ENCODE data around the gene TRIM15. TPM values are rescaled to one million over a fixed set of nuclear protein-coding genes. Genes with fewer than 3 reads are reported as not detected.
"Not testable (repeated sequence)": the region's sequence is repeated elsewhere in the genome, so short reads cannot be mapped to it uniquely, and the experiment has no call there.

TRIM15 gene
- not detected in 2 replicates for total RNA-seq (2014; rRNA removed; shearing (Covaris generic))

DNA sequence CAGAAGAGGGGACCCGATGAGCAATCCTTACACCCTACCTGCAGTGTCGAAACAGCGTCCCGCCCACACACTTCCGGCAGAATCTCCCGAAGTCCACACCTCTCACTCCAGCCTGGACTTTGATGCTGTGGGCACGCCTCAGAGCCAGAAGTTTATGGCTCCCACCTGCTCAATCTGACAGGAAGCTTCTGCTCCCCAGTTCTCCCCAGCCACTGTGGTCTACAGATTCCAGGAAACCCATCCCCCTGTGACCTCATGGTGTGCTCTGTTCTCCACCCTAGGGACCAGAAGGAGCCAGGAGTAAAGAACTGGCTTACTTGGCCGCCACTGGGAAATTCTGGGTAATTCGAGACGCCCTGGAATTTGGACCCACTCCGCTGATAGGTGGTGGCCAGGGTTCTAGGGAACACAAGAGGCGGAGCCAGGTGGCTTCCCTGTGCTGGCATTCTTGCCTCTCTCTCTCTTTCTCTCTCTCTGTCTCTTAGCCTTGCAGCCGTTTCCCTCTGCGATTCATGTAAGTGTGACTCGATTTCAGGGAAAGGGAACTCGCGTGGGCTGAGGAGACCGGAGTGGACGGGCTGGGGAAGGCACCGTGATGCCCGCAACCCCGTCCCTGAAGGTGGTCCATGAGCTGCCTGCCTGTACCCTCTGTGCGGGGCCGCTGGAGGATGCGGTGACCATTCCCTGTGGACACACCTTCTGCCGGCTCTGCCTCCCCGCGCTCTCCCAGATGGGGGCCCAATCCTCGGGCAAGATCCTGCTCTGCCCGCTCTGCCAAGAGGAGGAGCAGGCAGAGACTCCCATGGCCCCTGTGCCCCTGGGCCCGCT, at the start of gene TRIM15:
TRIM15 (plus strand) TSS at position 457 of the 828 bp plus-strand sequence; CDS start at position 596, 139 bp downstream.
- DNase-seq (ENCODE audit: low spot score): no peak

DNA sequence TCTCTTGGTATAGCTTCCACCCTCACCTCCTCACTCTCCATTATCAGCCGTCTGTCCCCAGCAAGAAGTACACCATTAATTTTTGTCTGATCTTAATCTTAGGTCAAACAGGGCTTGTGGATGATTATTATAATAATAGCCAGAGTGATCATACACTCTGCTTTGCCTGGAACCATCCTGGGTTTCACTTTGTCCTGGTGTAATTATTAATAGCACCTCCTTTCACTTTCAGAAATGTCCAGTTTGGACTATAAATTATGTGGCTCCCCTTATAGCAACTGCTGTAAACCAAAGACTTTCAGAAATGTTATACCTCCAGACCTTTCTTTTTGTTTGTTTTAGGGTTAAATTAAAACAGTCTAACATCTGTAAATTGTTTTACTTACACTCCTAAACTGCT, 49.5 kb upstream of the TRIM15 start:
- DNase-seq (ENCODE audit: low spot score): no peak

DNA sequence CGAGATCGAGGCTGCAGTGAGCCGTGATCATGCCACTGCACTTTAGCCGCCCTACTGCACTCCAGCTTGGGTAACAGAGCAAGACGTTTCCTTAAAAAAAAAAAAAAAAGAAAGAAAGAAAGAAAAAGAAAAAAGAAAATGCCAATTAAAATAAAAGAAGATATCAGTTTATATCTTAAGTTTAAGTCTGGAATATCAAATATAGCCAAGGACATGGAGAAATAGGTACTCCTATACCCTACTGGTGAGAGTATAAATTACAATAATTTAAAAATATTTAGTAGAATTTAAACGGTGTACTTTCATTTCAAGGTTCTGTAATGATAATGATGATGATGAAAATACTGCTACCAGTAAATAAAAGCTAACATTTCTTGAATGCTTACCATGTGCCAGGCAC, 46.6 kb upstream of the TRIM15 start:
- DNase-seq (ENCODE audit: low spot score): no peak

DNA sequence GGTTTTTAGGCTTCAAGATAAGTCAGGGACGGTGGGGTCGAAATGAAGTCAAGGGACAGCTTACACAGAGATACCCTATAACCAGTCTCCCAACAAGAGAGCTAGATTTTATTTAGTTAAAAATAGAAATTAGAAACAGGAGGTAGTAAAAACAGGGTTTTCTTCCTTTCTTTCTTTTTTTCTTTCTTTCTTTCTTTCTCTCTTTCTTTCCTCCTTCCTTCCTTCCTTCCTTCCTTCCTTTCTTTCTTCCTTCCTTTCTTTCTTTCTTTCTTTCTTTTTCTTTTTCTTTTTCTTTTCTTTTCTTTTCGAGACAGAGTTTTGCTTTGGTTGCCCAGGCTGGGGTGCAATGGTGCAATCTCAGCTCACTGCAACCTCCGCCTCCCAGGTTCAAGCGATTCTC, 44.7 kb upstream of the TRIM15 start:
- not testable (repeated sequence) for DNase-seq (ENCODE audit: low spot score)

DNA sequence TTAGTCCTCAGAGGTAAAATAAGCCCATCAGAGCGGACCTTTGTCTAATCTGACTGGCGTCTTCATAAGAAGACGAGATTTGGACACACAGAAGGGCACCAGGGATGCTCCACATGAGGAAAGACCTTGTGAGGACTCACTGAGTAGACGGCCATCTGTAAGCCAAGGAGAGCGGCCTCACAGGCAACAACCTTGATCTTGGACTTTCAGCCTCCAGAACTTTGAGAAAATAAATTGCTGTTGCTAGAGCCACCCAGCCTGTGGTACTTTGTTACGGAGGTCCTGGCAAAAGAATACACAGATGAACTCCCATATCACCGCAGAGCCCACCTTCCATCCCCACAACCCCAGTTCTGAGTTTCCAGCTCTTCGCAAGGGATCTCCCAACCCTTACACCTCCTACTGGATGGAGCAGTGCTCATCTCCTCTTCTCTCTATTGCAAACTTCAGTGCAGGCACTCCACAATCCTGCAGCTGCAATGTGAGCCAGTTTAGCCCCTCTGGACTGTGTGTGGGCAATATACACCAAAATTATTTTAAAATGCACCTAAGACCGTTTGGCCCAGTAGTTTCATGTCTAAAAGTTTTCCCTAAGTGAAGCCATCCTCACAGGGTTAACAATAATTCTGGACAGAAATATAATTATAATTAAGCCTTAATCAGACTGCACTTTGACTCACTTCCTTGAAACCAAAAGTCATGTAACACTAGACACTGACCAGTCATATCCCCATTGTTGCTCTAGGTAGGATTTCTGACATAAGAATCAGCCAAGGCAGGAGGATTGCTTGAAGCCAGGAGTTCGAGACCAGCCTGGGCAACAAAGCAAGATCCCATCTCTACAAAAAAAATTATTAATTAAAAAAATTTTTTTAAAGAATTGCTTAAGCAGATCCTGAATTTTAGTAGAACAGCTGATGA, 41.6 kb upstream of the TRIM15 start:
- DNase-seq (ENCODE audit: low spot score): no peak

DNA sequence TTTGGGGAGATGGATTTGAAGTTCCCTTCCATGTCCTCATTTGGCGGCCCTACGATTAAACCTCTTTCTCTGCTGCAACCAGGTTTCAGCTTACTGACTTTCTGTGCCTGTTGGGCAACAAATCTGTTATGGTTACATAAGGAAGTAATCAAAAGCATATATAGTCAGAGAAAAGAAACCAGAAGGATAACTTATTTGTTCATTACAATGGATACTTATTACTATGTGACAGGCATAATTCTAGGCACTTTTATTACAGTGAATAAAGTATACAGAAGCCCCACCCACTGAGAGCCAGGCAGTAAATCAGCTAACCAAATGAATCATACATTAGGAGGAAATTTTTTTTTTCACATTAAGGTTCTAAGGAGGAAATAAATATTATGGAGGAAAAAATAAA, 40.8 kb upstream of the TRIM15 start:
- no peak for DNase-seq (ENCODE audit: low spot score)

DNA sequence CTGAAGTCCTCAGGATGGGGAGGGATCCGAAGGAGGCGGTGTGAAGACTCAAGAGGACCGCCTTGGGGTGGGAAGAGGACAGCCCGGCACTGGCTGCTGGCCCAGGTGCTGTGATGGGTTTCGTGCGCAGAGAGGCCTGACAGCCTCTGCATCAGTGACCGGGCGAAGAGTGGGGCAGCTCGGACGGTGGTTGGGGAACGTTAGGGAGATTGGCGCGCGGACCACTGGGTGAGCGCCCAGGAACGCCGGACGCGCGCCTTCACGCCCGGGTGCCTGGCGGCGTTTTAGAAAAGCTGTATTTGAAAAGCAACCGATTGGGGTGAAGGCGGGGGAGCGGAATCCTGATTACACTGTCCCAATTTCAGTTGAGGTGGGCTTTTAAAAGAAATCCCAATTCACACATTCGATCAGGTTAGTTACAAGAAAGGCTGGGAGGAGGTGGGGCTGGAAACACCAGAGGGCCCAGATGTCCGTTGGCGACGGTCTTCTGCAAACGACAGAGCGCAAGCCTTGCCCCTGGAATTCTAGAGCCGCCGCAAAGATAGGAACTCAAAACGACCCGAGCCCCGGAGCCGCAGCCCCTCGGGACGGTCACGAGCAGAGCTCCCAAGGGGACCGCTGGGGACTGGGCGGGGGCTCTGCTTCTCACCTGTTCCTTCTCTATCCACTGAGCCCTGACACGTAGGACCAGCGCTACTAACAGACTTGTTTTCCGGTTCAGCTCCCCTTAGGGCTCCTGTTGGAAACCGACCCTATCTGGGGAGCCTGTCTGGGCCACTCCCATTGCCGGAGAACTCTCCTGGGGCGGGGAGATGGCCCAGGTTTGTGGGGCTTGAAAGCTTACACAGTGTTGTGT, 35.9 kb upstream of the TRIM15 start:
- DNase-seq (ENCODE audit: low spot score): no peak

DNA sequence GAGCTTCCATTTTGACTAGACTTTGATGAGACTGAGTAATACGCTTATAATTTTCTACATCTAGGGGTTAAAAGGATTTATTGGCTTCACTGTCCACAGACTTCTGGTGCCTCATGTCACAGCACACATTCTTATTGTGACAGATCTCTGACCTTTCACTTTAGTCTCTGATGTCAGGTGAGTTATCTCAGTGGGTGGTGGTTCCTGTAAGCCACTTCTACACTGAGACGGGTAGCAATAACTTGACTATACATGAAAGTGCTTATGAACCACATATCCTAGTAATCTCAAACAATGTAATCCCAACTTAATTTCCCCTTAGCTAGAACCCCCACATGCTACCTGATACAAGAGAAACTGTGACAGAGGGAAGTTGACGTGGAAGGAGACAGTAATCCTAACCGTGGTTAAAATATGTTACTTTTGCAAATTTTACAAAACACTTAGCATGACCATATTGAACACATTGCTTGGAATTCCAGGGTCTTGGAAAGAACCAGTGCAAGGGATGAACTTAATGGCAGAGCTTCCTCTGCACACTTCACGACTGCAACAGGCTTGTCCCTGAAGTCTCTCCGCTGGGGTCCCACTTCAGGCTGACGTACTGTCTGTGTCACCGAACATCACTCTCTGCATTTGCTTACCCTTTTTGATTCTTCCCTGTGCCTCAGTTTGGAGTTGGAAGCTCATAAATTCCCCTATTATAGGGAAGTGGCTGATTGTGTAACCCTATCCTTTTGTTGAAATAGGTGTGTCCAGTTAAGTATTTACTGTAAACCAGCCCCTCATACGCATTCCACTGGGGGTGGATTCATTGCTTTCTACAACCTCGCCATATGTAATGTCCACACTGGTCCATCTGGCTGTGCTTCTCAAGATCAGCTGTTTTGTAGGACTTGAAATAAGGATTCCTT, 33.8 kb upstream of the TRIM15 start:
- no peak for DNase-seq (ENCODE audit: low spot score)

DNA sequence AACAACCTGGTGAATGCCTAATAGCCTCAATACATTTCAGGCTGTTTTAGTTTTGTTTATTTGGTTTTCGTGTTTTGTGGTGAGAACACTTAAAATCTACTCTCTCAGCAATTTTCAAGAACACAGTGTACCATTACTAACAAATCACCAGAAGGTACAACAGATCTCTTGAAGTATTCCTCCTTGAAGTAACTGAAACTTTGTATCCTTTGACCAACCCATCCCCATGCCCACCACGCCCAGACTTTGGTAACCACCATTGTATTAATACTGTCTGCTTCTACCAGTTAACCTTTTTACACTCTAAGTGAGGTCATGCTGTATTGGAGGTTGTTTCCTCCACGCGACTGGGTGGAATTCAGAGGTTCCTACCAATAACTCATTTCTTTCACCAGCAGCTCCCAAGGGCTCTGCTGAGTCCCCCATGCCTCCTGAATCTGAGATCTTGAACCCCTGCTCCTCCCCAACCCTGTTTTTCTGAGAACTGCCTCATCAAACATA, 33.1 kb upstream of the TRIM15 start:
- no peak for DNase-seq (ENCODE audit: low spot score)

DNA sequence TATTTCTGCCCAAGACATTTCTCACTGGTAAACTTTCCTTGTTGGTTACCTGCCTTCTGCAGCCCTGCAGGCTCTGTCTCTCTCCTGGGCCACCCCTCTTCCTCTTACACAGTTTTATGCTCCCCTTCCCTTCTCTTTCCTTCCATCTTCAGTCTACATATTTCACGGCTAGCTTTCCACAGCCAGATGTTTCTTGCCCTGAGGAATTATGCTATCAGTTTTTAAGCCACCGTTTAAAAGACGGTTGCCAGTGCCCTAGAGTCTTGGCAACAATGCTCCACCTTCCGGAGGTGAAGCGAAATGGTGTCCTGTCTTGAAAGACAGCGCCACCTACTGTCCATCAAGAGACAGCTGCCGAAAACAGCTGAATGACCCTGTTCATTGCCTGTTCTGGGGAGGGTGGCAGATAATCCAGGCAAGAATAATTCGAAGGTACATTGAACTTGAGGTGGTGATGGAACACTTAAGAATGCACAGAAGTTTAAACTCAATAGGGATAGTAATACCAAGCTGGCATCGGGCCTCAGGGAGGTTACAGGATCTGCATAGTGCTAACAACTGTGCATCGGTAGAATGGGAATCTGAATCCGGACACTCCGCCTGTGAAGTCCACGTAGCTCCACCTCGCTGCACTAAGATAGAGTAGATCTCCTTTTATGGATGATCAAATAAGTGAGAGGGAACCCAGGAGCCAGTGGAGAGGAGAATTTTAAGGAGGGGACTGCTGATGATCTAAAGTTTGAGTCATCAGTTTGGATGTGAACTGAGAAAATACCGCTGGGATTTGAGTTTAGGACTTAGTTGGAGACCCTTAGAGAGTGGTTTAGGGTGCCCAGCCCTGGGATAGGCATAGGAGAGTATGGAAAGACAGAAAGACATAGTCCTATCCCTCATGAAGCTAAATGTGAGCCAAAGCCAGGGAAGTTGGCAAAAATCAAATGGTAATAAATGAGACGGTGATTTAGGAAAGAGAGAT, 32.2 kb upstream of the TRIM15 start:
- DNase-seq (ENCODE audit: low spot score): peak; percentile 68

DNA sequence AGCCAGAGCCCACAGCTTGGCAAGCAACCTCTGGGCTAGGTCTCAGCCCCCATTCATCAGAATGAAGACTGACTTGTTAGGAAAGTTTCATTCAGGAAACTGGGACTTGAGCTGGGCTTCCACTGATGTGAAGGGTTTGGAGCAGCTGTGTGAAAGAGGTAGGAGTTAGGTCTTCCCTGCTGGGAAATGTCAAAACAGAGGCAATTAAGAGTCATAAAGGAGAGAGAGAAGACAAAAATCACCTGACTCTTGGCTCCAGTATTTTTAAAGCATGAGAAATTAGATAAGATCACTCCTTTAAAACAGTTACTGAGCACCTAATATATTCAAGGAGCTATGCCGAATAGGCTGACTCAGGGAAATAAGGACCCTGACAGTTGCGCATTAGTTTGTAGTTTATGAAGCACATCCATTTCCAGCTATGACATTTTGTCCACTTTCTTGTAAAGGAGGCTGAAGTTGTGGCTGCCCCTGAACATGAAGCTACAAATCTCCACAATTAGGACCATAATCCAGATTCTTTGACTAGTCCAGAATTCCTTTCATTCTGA, 31.3 kb upstream of the TRIM15 start:
- no peak for DNase-seq (ENCODE audit: low spot score)

DNA sequence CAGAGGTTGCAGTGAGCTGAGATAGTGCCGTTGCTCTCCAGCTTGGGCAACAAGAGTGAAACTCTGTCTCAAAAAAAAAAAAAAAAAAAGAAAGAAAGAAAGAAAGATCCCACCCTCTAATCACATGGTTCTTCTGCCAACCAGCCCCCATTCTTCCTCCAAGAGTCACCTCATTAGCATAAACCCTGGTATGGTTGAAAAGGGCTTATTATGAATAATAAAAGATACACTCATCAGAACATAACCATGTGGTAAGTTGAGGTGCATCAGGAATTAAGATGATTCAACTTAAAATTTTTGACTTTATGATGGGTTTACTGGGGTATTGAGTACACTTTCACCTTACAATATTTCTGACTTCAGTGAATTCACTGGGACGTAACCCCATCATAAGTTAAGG, 28.2 kb upstream of the TRIM15 start:
- DNase-seq (ENCODE audit: low spot score): no peak

DNA sequence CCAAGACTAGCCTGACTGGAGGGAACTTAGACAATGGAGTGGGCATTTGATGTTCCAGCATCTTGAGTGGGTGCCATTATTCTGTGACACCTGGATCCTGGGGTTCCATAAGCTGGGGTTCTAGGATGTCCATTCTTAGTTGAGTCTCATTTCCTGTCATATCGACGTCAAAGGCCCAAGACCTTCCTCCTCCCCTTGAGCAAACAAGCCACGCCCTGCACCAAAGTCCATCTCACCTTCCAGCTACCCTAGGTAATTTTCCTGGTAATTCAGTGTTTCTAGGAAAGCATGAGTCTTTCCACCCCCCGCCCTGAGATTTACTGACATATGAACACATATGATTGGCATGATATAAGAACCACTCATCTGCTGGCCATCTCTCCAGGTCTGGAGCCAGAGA, 27.6 kb upstream of the TRIM15 start, which contains the start of gene TRIM40:
TRIM40 (plus strand) TSS at position 384 of the 400 bp plus-strand sequence. CDS start 897 bp downstream, outside the sequence.
- DNase-seq (ENCODE audit: low spot score): no peak

DNA sequence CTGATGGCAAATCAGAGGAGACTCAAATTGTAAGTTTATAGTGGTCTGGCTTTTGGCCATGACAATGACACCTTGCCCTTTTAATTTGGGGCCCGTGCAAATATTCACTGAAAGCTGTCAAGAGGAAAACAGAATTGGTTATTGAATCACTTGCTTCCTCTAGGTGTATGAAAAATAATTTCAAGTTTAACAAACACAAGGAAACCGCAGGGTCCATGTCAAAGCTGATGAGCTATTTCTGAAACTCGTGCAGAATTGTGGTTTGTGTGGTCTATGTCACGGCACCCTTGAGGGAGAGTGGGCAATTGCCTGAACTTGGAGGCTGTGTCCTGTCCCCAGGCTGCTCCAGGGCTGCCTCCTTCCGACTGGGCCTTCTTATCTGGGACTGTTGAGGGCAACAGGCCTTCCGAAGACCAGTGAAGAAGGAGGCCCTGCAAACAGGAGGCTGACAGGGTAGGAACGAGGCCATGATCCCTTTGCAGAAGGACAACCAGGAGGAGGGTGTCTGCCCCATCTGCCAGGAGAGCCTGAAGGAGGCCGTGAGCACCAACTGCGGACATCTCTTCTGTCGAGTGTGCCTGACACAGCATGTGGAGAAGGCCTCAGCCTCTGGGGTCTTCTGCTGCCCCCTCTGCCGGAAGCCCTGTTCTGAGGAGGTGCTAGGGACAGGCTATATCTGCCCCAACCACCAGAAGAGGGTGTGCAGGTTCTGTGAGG, 26.6 kb upstream of the TRIM15 start:
- DNase-seq (ENCODE audit: low spot score): no peak

DNA sequence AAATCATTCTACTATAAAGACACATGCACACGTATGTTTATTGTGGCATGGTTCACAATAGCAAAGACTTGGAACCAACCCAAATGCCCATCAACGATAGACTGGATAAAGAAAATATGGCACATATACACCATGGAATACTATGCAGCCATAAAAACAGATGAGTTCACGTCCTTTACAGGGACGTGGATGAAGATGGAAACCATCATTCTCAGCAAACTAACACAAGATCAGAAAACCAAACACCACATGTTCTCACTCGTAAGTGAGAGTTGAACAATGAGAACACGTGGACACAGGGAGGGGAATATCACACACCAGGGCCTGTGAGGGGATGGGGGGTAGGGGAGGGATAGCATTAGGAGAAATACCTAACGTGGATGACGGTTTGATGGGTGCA, 23.1 kb upstream of the TRIM15 start:
- DNase-seq (ENCODE audit: low spot score): not testable (repeated sequence)

DNA sequence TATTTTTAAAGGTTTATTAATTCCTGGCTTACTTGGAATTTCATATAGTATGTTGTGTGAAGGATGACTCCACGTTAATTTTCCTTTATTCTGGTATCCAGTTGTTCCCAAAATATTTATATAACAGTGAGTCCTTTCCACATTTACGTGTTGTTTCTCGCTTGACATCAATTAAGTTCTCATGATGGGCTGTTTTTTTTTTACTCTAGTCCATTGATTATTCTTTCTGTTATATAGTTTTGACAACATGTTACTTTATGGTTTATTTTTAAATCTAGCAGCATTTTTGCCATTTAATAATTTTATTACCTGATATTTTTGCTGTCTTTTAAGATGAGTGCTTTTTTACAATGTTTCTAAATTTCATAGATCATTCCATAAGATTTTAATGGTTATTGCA, 20.7 kb upstream of the TRIM15 start:
- DNase-seq (ENCODE audit: low spot score): no peak

DNA sequence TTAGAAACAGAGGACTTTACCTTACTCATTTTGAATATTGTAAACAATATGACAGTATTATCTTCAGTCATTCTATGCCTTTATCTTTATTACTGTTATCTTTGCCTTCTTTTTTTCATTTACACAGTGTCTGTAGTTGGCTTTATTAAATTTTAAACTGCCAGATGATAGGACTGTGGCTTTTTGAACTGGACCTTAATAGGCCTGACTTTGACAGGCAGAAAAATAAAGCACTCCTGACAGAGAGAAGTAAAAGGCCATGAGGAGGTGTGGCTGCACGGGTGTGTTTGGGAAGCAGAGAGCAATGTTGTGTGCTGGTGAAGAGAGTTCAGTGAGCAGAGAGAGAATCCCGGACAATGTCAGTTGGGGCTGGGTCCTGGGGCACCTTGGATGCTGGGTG, 19.6 kb upstream of the TRIM15 start:
- no peak for DNase-seq (ENCODE audit: low spot score)

DNA sequence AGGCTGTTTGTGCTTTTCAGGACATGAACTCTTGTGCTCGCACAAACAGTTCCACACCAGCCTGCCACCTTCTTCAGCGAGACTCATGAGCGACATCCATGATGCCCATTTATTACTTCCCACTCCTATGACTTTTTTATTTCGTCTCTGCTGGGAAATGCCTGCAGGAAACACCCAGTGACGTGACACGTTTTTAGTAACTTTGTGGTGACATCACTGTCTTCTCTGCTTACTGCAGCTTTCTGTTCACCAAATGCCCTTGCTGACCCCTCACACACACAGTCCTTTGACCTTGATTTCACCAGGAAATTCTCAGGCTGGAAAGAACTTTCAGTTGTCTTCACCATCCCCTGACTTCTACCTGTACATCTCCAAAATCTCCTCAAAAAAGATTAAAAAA, 18.5 kb upstream of the TRIM15 start:
- no peak for DNase-seq (ENCODE audit: low spot score)
